Adrenal gland (tissue), 12 donors: ENCODE data around the gene KLHL29. TPM values are rescaled to one million over a fixed set of nuclear protein-coding genes. Genes with fewer than 3 reads are reported as not detected.

Source experiments
- DNase-seq, 7 donors: peaks; one replicate each; pipeline ENCODE4 v3.0.0-alpha.2; 2019 to 2020
- H3K27ac ChIP-seq, 5 donors: fragments of 200-600 bp; sonication (generic) in 4 of 5; 1 replicate in 3 of 5; 2 replicates in 2 of 5; pipeline versions ENCODE4 v1.5.1 to v1.8.0; 2016 to 2020; ENCODE audit warnings: mild to moderate bottlenecking in 1 of 5
- H3K27me3 ChIP-seq: fragments of 200-600 bp; 2 replicates; pipeline ENCODE4 v1.8.0; 2021
- H3K36me3 ChIP-seq, 2 donors: fragments of 200-600 bp; replicated peaks in 1 of 2; 1 replicate in 1 of 2; 2 replicates in 1 of 2; pipeline versions ENCODE4 v1.5.1 to v1.8.0; 2018 to 2022
- H3K4me1 ChIP-seq, 2 donors: fragments of 200-600 bp; replicated peaks in 1 of 2; 1 replicate in 1 of 2; 2 replicates in 1 of 2; pipeline versions ENCODE4 v1.5.1 to v1.8.0; 2018 to 2021
- H3K4me3 ChIP-seq, 4 donors: fragments of 200-600 bp; sonication (generic) in 3 of 4; one replicate each; pipeline ENCODE4 v1.5.1; 2016 to 2018
- H3K9me3 ChIP-seq, 3 donors: fragments of 200-600 bp; sonication (generic) in 1 of 3; replicated peaks in 1 of 3; 1 replicate in 2 of 3; 2 replicates in 1 of 3; pipeline versions ENCODE4 v1.5.1 to v1.8.0; 2016 to 2021
- POLR2A ChIP-seq, 2 donors: fragments of 450-650 bp; IDR thresholded peaks; one replicate each; pipeline ENCODE4 v1.6.1; 2017; ENCODE audit warnings: antibody characterized with exemption in 2 of 2, mild to moderate bottlenecking in 2 of 2, moderate library complexity in 1 of 2
- WGBS, 4 donors: extraction: QIAGEN DNeasy Blood & Tissue Kit in 2 of 4; methylation state at CpG; one replicate each; pipeline versions ENCODE4 v1.1.5 to v1.1.7; 2013 to 2017; 5-methylcytosine and 5-hydroxymethylcytosine counted together
- intact Hi-C, 2 donors: fragments of 100-400 bp; cut with DNase I; formaldehyde crosslinking; loops; one replicate each; pipeline versions ENCODE4 v1.14.1 to v1.15.0; 2022 to 2023
- polyA plus RNA-seq, 3 donors: library from polyadenylated mRNA; stranded (reverse); fragments of 200-250 nt in 2 of 3; fragments of 350-450 nt in 1 of 3; fragmentation: Illumina TruSeq in 1 of 3; extraction: RNeasy Lipid Tissue Mini Kit (QIAGEN cat#74804) in 1 of 3; gene quantifications; one replicate each; pipeline ENCODE4 v1.2.3, GENCODE V29; 2013 to 2014
- total RNA-seq, 9 donors: library from RNA; depleted of rRNA in 4 of 9; stranded (reverse); fragments of >200 nt in 4 of 9; fragments of 120-200 nt in 1 of 9; fragmentation: NEBNext Ultra II Directional in 1 of 9; extraction: Animal tissue kit (Norgen Biotek cat#: 25700) in 1 of 9; gene quantifications; one replicate each; pipeline versions ENCODE4 v1.1.0 to v1.2.4, GENCODE V29; 2013 to 2023
- TF ChIP-seq, protein P1 (sequence below), 6 experiments: fragments of 450-650 bp in 4 of 6; fragments of 200-600 bp in 2 of 6; sonication (generic) in 1 of 6; IDR thresholded peaks; 1 replicate in 5 of 6; 2 replicates in 1 of 6; pipeline versions ENCODE4 v1.5.1 to v1.8.0; 2016 to 2021; ENCODE audit warnings: antibody characterized with exemption in 6 of 6, mild to moderate bottlenecking in 2 of 6, moderate library complexity in 1 of 6
- donor health status: healthy with polysubstance abuse.
- donor health status: Bipolar disorder and iron deficiency.
- donor health status: DM: yes; HTN: yes; CAD: no.
- donor health status: DM: no; HTN: no; CAD: no.
- donor health status: DM: no; HTN: no; CAD: no.
- donor health status: DM: yes; HTN: yes; CAD: no.

The KLHL29 gene
- total and polyA plus RNA-seq, 12 donors: 1.9 to 24.5 (median 15.7) TPM

DNA sequence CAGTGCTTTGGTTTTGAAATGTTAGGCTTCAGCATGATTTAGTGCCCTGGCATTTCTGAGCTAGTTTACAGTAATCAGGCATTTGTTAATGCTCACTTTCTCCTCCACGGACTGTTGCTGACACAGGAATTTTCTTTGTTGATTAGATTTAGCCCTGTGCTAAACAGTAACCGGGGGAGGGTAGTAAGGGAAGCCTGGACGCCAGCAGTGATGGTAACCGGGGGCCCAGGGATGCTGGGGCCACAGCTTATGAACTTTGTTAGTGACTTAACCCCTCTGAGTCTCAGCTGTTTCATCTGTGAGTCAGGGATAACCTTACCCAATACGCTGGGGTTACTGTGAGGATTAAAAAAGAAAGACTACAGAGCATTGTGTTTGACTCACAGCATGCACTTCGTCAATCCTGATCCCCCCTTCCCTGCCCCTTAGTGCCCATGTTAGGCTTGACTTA lies 33.5 kb downstream of the KLHL29 start:
- H3K9me3 ChIP-seq: no peaks in the 10 kb centered on the region
- H3K27ac ChIP-seq: peak overlapping the region in 4 of 5 donors; percentile 46 to 93 (median 82)
- no peak overlapping the region for H3K4me3 ChIP-seq
- H3K36me3 ChIP-seq: no peaks in the 10 kb centered on the region
- TF ChIP-seq POLR2A (IDR thresholded peaks at IDR 0.05): no peak
- TF ChIP-seq, protein P1, sequence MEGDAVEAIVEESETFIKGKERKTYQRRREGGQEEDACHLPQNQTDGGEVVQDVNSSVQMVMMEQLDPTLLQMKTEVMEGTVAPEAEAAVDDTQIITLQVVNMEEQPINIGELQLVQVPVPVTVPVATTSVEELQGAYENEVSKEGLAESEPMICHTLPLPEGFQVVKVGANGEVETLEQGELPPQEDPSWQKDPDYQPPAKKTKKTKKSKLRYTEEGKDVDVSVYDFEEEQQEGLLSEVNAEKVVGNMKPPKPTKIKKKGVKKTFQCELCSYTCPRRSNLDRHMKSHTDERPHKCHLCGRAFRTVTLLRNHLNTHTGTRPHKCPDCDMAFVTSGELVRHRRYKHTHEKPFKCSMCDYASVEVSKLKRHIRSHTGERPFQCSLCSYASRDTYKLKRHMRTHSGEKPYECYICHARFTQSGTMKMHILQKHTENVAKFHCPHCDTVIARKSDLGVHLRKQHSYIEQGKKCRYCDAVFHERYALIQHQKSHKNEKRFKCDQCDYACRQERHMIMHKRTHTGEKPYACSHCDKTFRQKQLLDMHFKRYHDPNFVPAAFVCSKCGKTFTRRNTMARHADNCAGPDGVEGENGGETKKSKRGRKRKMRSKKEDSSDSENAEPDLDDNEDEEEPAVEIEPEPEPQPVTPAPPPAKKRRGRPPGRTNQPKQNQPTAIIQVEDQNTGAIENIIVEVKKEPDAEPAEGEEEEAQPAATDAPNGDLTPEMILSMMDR (IDR thresholded peaks at IDR 0.05): no peak
- 46 to 64% (median 52%) methylated on average over 6 of the region's 6 CpGs for WGBS, 4 donors
- peaks cover 0 to 25% of the 10 kb centered on the region in 2 donors for H3K4me1 ChIP-seq
- intact Hi-C loops: no loop called here
- peak in 4 of 7 donors; percentile 12 to 51 (median 27) for DNase-seq
- no peaks in the 10 kb centered on the region for H3K27me3 ChIP-seq

DNA sequence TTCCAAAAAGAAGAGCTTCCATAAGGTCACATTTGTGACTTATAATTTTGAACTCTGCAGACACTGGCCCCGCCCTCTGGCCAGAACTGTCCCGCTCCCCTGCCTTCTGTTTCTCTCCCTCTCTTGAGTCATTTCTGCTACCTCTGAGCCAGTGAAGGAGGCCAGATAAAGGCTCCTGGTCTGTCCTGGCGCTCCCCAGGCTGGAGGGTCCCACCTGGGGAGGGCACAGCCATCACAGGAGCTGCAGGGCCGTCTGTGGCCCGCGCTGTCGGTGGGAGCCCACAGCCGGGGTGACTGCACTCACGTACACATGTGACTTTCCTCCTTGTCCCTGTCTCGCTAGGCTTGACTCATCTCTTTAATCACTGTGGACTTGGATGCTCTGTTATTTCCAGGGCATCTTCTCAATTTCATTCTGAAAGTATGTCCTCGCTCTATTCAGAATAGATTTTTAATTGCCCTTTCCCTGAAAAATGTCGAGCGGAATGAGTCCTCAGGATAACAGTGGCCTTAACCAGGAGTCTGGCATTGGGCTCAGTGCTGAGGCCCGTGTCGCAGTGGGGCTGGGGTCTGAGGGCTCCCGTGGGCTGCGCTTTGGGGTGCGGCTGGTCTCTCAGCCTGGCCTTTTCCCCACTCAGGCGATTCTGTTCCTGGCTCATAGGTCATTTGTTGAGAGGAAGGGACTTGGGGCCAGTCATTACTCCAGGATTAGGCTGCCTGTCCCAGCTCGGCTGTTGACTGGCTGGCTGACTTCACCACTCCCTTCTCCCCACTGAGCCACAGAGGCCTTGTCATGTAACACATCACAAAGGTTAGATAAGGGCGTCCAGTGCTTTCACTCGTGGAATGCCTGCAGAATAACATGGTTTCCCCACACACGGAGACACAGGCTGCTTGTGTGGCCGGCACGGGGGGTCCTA lies 34.5 kb downstream of the KLHL29 start:
- WGBS, 4 donors: 63 to 77% (median 69%) methylated on average over 15 to 25 of the region's 25 CpGs

DNA sequence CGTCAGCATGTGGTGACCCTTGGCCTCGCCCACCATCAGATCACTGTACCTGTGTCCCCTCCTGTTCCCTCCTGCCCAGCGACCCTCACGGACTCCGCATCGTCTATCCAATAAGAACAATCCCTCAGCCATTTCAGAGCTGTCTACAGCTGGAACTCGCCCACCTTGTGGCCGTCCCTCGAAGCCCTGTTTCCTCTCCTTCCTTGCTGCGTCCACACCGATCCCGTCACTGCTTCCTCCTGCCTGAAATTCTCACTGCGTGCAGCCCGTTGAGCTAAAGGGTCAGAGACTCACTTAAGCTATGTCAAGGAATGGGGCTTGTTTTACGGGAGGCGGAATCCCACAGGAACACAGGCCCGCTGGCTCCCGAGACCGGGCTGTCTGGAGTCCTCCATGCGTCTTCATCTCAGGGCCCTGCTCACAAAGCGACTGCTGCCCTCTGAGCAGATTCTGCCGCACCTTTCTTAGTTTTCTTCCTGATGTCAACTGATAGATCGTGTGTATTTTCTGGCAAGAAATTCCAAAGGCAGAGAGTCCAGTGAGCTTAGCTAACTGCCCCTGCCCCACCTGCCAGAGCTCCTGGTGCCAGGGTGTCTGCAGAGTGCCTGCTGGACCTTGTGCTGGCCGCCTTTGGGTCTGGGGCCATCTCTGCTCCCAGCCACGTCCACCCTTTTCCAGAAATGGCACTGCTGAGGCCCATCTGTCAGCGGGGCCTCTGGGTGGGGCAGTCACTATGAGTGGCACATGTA lies 35.3 kb downstream of the KLHL29 start:
- peak in 3 of 7 donors; percentile 6 to 43 (median 15) for DNase-seq
- no peaks in the 10 kb centered on the region for H3K9me3 ChIP-seq
- 89 to 95% (median 92%) methylated on average over 23 to 26 of the region's 26 CpGs for WGBS, 4 donors
- no peaks in the 10 kb centered on the region for H3K36me3 ChIP-seq
- no peak overlapping the region for H3K4me3 ChIP-seq
- TF ChIP-seq, protein P1 (IDR thresholded peaks at IDR 0.05): no peak
- TF ChIP-seq POLR2A (IDR thresholded peaks at IDR 0.05): no peak
- peak overlapping the region in 3 of 5 donors; percentile 71 to 93 (median 92) for H3K27ac ChIP-seq
- intact Hi-C loops: no loop called here
- peaks cover 0 to 26% of the 10 kb centered on the region in 2 donors for H3K4me1 ChIP-seq
- no peaks in the 10 kb centered on the region for H3K27me3 ChIP-seq

More for the DNA sequence above, 34.5 kb downstream of the KLHL29 start:
- Histone ChIP-seq H3K36me3 (no peaks in the 10 kb centered on the region), H3K27ac (peak overlapping the region in 4 of 5 donors; percentile 46 to 93 (median 82)), H3K27me3 (no peaks in the 10 kb centered on the region), H3K4me1 (peaks cover 0 to 25% of the 10 kb centered on the region in 2 donors), H3K9me3 (no peaks in the 10 kb centered on the region), H3K4me3 (peak overlapping the region in 1 of 4 donors; percentile 13)
- DNase-seq: peak; percentile 25 to 73 (median 54)
- TF ChIP-seq, protein P1 (IDR thresholded peaks at IDR 0.05): no peak
- TF ChIP-seq POLR2A (IDR thresholded peaks at IDR 0.05): no peak
- intact Hi-C loops: no loop called here
